Gastrocnemius medialis (tissue), 4 donors: ENCODE results near the gene PXN.

ENCODE experiments used
- CTCF ChIP-seq, 5 experiments: fragments of 450-650 bp in 3 of 5; fragments of 200-600 bp in 2 of 5; sonication (generic) in 2 of 5; IDR thresholded peaks in 4 of 5; conservative IDR thresholded peaks in 1 of 5; 1 replicate in 4 of 5; 2 replicates in 1 of 5; pipeline ENCODE4 v1.5.1; 2016 to 2019; ENCODE audit warnings: antibody characterized with exemption in 5 of 5, mild to moderate bottlenecking in 3 of 5, moderate library complexity in 3 of 5
- POLR2A ChIP-seq, 2 donors: fragments of 450-650 bp; IDR thresholded peaks; one replicate each; pipeline ENCODE4 v1.6.1; 2017; ENCODE audit warnings: antibody characterized with exemption in 2 of 2, mild to moderate bottlenecking in 2 of 2, moderate library complexity in 2 of 2

- TF ChIP-seq CTCF (IDR thresholded peaks at IDR 0.05 in 4 of 5, conservative IDR thresholded peaks at IDR 0.05 in 1 of 5), result no peak
- no peak for TF ChIP-seq POLR2A (IDR thresholded peaks at IDR 0.05)
These were observed 41.8 kb downstream of the PXN start for GRCh38 chr12:120223458-120224303.
